ENCODE data around the gene NDUFS2. TPM values are rescaled to one million over a fixed set of nuclear protein-coding genes. Genes with fewer than 3 reads are reported as not detected.

Gene NDUFS2
- total and polyA plus RNA-seq, 2 experiments from 2014 or later: 183 to 367 TPM

GRCh38 chr1:161260376-161261260 is 58.5 kb downstream of the NDUFS2 start:
- H3K4me3 ChIP-seq: no peak overlapping the region
- H3K36me3 ChIP-seq: no peaks in the 10 kb centered on the region
- H3K4me1 ChIP-seq (ENCODE audit: low read depth): no peaks in the 10 kb centered on the region
- no peaks in the 10 kb centered on the region for H3K9me3 ChIP-seq (ENCODE audit: low read depth)
- peaks cover 43% of the 10 kb centered on the region for H3K27me3 ChIP-seq
- H3K27ac ChIP-seq: no peak overlapping the region
- TF ChIP-seq CTCF (IDR thresholded peaks at IDR 0.05; ENCODE audit: low read depth, low read length): no peak
- DNase-seq (ENCODE audit: low read depth in 1 of 2, low spot score in 1 of 2): no peak

- TF ChIP-seq CTCF (IDR thresholded peaks at IDR 0.05; ENCODE audit: low read depth, low read length): no peak
- Histone ChIP-seq H3K9me3 (ENCODE audit: low read depth) (no peaks in the 10 kb centered on the region), H3K36me3 (no peaks in the 10 kb centered on the region), H3K4me3 (no peak overlapping the region), H3K4me1 (ENCODE audit: low read depth) (peaks cover 5% of the 10 kb centered on the region), H3K27me3 (peaks cover 43% of the 10 kb centered on the region), H3K27ac (no peak overlapping the region)
- no peak for DNase-seq (ENCODE audit: low read depth in 1 of 2, low spot score in 1 of 2)
Observed at GRCh38 chr1:161261261-161262235, 59.4 kb downstream of the NDUFS2 start.

Other genes with a start within 250 kb of the NDUFS2 start
- not detected in 2 replicates for gene ITLN2, start 247.6 kb upstream of the NDUFS2 start, total RNA-seq
- not detected in 2 replicates for gene ITLN2, start 247.6 kb upstream of the NDUFS2 start, polyA plus RNA-seq
- gene F11R, start 181.2 kb upstream of the NDUFS2 start, total RNA-seq: 68.1 and 93.7 TPM in 2 replicates
- 90.1 and 139 TPM in 2 replicates for gene F11R, start 181.2 kb upstream of the NDUFS2 start, polyA plus RNA-seq
- 262 and 347 TPM in 2 replicates for gene TSTD1, start 163.4 kb upstream of the NDUFS2 start, total RNA-seq
- 393 and 448 TPM in 2 replicates for gene TSTD1, start 163.4 kb upstream of the NDUFS2 start, polyA plus RNA-seq
- gene USF1, start 156.4 kb upstream of the NDUFS2 start, total RNA-seq: 110 and 127 TPM in 2 replicates
- gene USF1, start 156.4 kb upstream of the NDUFS2 start, polyA plus RNA-seq: 33.7 and 45.5 TPM in 2 replicates
- not detected in 2 replicates for gene ARHGAP30, start 132.5 kb upstream of the NDUFS2 start, total RNA-seq
- gene ARHGAP30, start 132.5 kb upstream of the NDUFS2 start, polyA plus RNA-seq: 1.8 and 1.9 TPM in 2 replicates
- gene NECTIN4, start 112.8 kb upstream of the NDUFS2 start, total RNA-seq: not detected in 2 replicates
- not detected in 2 replicates for gene NECTIN4, start 112.8 kb upstream of the NDUFS2 start, polyA plus RNA-seq
- 36.5 and 42.4 TPM in 2 replicates for gene KLHDC9, start 104.0 kb upstream of the NDUFS2 start, total RNA-seq
- gene KLHDC9, start 104.0 kb upstream of the NDUFS2 start, polyA plus RNA-seq: 41.2 and 48.7 TPM in 2 replicates
- 85.4 and 137 TPM in 2 replicates for gene PFDN2, start 84.3 kb upstream of the NDUFS2 start, total RNA-seq
- gene PFDN2, start 84.3 kb upstream of the NDUFS2 start, polyA plus RNA-seq: 103 and 121 TPM in 2 replicates
- gene NIT1, start 84.3 kb upstream of the NDUFS2 start, total RNA-seq: 60.7 and 65.9 TPM in 2 replicates
- 64.6 and 92.6 TPM in 2 replicates for gene NIT1, start 84.3 kb upstream of the NDUFS2 start, polyA plus RNA-seq
- gene DEDD, start 69.7 kb upstream of the NDUFS2 start, total RNA-seq: 28.1 and 36.5 TPM in 2 replicates
- gene DEDD, start 69.7 kb upstream of the NDUFS2 start, polyA plus RNA-seq: 30.8 and 35.5 TPM in 2 replicates
- gene UFC1, start 48.4 kb upstream of the NDUFS2 start, total RNA-seq: 51.2 and 61.2 TPM in 2 replicates
- 122 and 124 TPM in 2 replicates for gene UFC1, start 48.4 kb upstream of the NDUFS2 start, polyA plus RNA-seq
- 18.7 and 19.6 TPM in 2 replicates for gene USP21, start 42.9 kb upstream of the NDUFS2 start, total RNA-seq
- 48.8 and 59.9 TPM in 2 replicates for gene USP21, start 42.9 kb upstream of the NDUFS2 start, polyA plus RNA-seq
- 35.4 and 53.8 TPM in 2 replicates for gene PPOX, start 35.9 kb upstream of the NDUFS2 start, total RNA-seq
- gene PPOX, start 35.9 kb upstream of the NDUFS2 start, polyA plus RNA-seq: 67.0 and 67.1 TPM in 2 replicates
- 31.3 and 36.9 TPM in 2 replicates for gene B4GALT3, start 24.9 kb upstream of the NDUFS2 start, total RNA-seq
- gene B4GALT3, start 24.9 kb upstream of the NDUFS2 start, polyA plus RNA-seq: 44.7 and 54.7 TPM in 2 replicates
- gene ADAMTS4, start 3.3 kb upstream of the NDUFS2 start, total RNA-seq: 0.88 and 4.0 TPM in 2 replicates
- 1.9 and 3.5 TPM in 2 replicates for gene ADAMTS4, start 3.3 kb upstream of the NDUFS2 start, polyA plus RNA-seq
- not detected in 2 replicates for gene FCER1G, start 12.9 kb downstream of the NDUFS2 start, total RNA-seq
- gene FCER1G, start 12.9 kb downstream of the NDUFS2 start, polyA plus RNA-seq: 0.50 TPM in 1 of 2 replicates, not detected in the other
- 1.0 TPM in 1 of 2 replicates, not detected in the other for gene APOA2, start 21.3 kb downstream of the NDUFS2 start, total RNA-seq
- 3.1 TPM in 1 of 2 replicates, not detected in the other for gene APOA2, start 21.3 kb downstream of the NDUFS2 start, polyA plus RNA-seq
- 12.5 and 21.6 TPM in 2 replicates for gene TOMM40L, start 23.7 kb downstream of the NDUFS2 start, total RNA-seq
- 12.6 and 13.6 TPM in 2 replicates for gene TOMM40L, start 23.7 kb downstream of the NDUFS2 start, polyA plus RNA-seq
- 0.33 TPM in 1 of 2 replicates, not detected in the other for gene NR1I3, start 35.8 kb downstream of the NDUFS2 start, total RNA-seq
- not detected in 2 replicates for gene NR1I3, start 35.8 kb downstream of the NDUFS2 start, polyA plus RNA-seq
- gene PCP4L1, start 56.4 kb downstream of the NDUFS2 start, total RNA-seq: 0.14 and 0.21 TPM in 2 replicates
- gene PCP4L1, start 56.4 kb downstream of the NDUFS2 start, polyA plus RNA-seq: not detected in 2 replicates
- gene MPZ, start 107.6 kb downstream of the NDUFS2 start, total RNA-seq: 0.35 and 0.77 TPM in 2 replicates
- 0.48 and 0.66 TPM in 2 replicates for gene MPZ, start 107.6 kb downstream of the NDUFS2 start, polyA plus RNA-seq
- 19.5 and 22.5 TPM in 2 replicates for gene SDHC, start 112.0 kb downstream of the NDUFS2 start, total RNA-seq
- gene SDHC, start 112.0 kb downstream of the NDUFS2 start, polyA plus RNA-seq: 275 and 333 TPM in 2 replicates
- gene CFAP126, start 165.5 kb downstream of the NDUFS2 start, total RNA-seq: not detected in 2 replicates
- gene CFAP126, start 165.5 kb downstream of the NDUFS2 start, polyA plus RNA-seq: not detected in 2 replicates